KMS-11 (cell line): Measurements from ENCODE around the gene ARHGEF19.
"Not testable (repeated sequence)": the region's sequence is repeated elsewhere in the genome, so short reads cannot be mapped to it uniquely, and the experiment has no call there.

Source experiments
- H2AFZ ChIP-seq: fragments of 200-600 bp; sonication (generic); 2 replicates; pipeline ENCODE4 v1.6.1; 2016; ENCODE audit warnings: antibody characterized with exemption, mixed run types, low read depth
- H3K27ac ChIP-seq: fragments of 200-600 bp; sonication (generic); 2 replicates; pipeline ENCODE4 v1.6.1; 2016; ENCODE audit warnings: mild to moderate bottlenecking, mixed run types
- H3K27me3 ChIP-seq: fragments of 200-600 bp; sonication (generic); 2 replicates; pipeline ENCODE4 v1.6.1; 2017; ENCODE audit warnings: mild to moderate bottlenecking, low read depth, mixed run types, moderate library complexity; ENCODE audit not compliant: insufficient read depth
- H3K36me3 ChIP-seq: fragments of 200-600 bp; sonication (generic); 2 replicates; pipeline ENCODE4 v1.6.1; 2017; ENCODE audit warnings: mild to moderate bottlenecking, mixed run types; ENCODE audit not compliant: insufficient read depth
- H3K4me1 ChIP-seq: fragments of 200-600 bp; sonication (generic); 2 replicates; pipeline ENCODE4 v1.6.1; 2016; ENCODE audit warnings: mild to moderate bottlenecking, low read depth, mixed run types; ENCODE audit not compliant: poor library complexity, severe bottlenecking
- H3K4me2 ChIP-seq: fragments of 200-600 bp; sonication (generic); 2 replicates; pipeline ENCODE4 v1.7.0; 2016; ENCODE audit warnings: mild to moderate bottlenecking, mixed run types
- H3K4me3 ChIP-seq: fragments of 200-600 bp; sonication (generic); IDR thresholded peaks from 2 replicates; pipeline ENCODE4 v1.6.1; 2017; ENCODE audit warnings: low read depth, low read length, mixed read lengths; ENCODE audit not compliant: insufficient read depth
- H3K79me2 ChIP-seq: fragments of 200-600 bp; sonication (generic); 2 replicates; pipeline ENCODE4 v1.6.1; 2016; ENCODE audit warnings: low read depth, mixed run types; ENCODE audit not compliant: insufficient read depth
- H3K9ac ChIP-seq: fragments of 200-600 bp; sonication (generic); 2 replicates; pipeline ENCODE4 v1.6.1; 2016; ENCODE audit warnings: mild to moderate bottlenecking, mixed run types
- H4K20me1 ChIP-seq: fragments of 200-600 bp; sonication (generic); 2 replicates; pipeline ENCODE4 v1.6.1; 2016; ENCODE audit warnings: mild to moderate bottlenecking, mixed run types; ENCODE audit not compliant: insufficient read depth
- CTCF ChIP-seq: fragments of 200-600 bp; sonication (generic); conservative IDR thresholded peaks from 2 replicates; pipeline ENCODE4 v1.6.1; 2017; ENCODE audit warnings: low read depth, mild to moderate bottlenecking, antibody characterized with exemption, low read length, moderate library complexity, mixed read lengths

ARHGEF19 gene

GRCh38 chr1:16199700-16200099 lies 12.8 kb downstream of the ARHGEF19 start:
- Histone ChIP-seq H2AFZ (no peak overlapping the region), H3K4me3 (no peak overlapping the region), H3K79me2 (no peaks in the 10 kb centered on the region), H3K27me3 (no peaks in the 10 kb centered on the region), H3K9ac (no peak overlapping the region), H3K4me2 (no peak overlapping the region), H3K4me1 (peaks cover 4% of the 10 kb centered on the region), H3K36me3 (no peaks in the 10 kb centered on the region), H4K20me1 (no peaks in the 10 kb centered on the region), H3K27ac (no peak overlapping the region)
- TF ChIP-seq CTCF, result no peak

- TF ChIP-seq CTCF, result no peak
- Histone ChIP-seq H3K4me2 (no peak overlapping the region), H3K27ac (no peak overlapping the region)
Measured at GRCh38 chr1:16199157-16199501, 13.3 kb downstream of the ARHGEF19 start.

GRCh38 chr1:16198444-16199156 lies 13.9 kb downstream of the ARHGEF19 start:
- no peak overlapping the region for H3K4me3 ChIP-seq
- H3K4me2 ChIP-seq, result no peak overlapping the region
- peaks cover 4% of the 10 kb centered on the region for H3K4me1 ChIP-seq
- no peaks in the 10 kb centered on the region for H4K20me1 ChIP-seq
- no peaks in the 10 kb centered on the region for H3K79me2 ChIP-seq
- no peak overlapping the region for H3K27ac ChIP-seq
- H3K36me3 ChIP-seq, result no peaks in the 10 kb centered on the region
- H3K27me3 ChIP-seq, result no peaks in the 10 kb centered on the region
- H3K9ac ChIP-seq, result no peak overlapping the region
- no peak overlapping the region for H2AFZ ChIP-seq
- TF ChIP-seq CTCF, result no peak

More at GRCh38 chr1:16199157-16199501, 13.3 kb downstream of the ARHGEF19 start:
- Histone ChIP-seq H3K27me3 (no peaks in the 10 kb centered on the region), H3K9ac (no peak overlapping the region), H4K20me1 (no peaks in the 10 kb centered on the region), H2AFZ (no peak overlapping the region), H3K36me3 (no peaks in the 10 kb centered on the region), H3K79me2 (no peaks in the 10 kb centered on the region), H3K4me3 (no peak overlapping the region), H3K4me1 (peaks cover 4% of the 10 kb centered on the region)

- H3K27ac ChIP-seq, result no peak overlapping the region
- H3K36me3 ChIP-seq, result no peaks in the 10 kb centered on the region
- no peak overlapping the region for H3K4me3 ChIP-seq
- H2AFZ ChIP-seq, result no peak overlapping the region
- H3K9ac ChIP-seq, result no peak overlapping the region
- no peaks in the 10 kb centered on the region for H3K27me3 ChIP-seq
- peaks cover 4% of the 10 kb centered on the region for H3K4me1 ChIP-seq
- H4K20me1 ChIP-seq, result no peaks in the 10 kb centered on the region
- no peak overlapping the region for H3K4me2 ChIP-seq
- no peak for TF ChIP-seq CTCF
- H3K79me2 ChIP-seq, result no peaks in the 10 kb centered on the region
Measured at GRCh38 chr1:16196874-16197273, 15.6 kb downstream of the ARHGEF19 start.

GRCh38 chr1:16196139-16196538 lies 16.3 kb downstream of the ARHGEF19 start:
- H3K27ac ChIP-seq, H3K4me2 ChIP-seq, H4K20me1 ChIP-seq, H2AFZ ChIP-seq, H3K9ac ChIP-seq, H3K4me1 ChIP-seq, H3K79me2 ChIP-seq, H3K4me3 ChIP-seq, H3K27me3 ChIP-seq, H3K36me3 ChIP-seq: not testable (repeated sequence)
